H54 (cell line): ENCODE results near the gene KDM5B.

Experiments used
- DNase-seq: peaks from one replicate; pipeline ENCODE4 v3.0.0; 2011; ENCODE audit warnings: low spot score, mixed read lengths; ENCODE audit not compliant: insufficient read length
- FAIRE-seq: peaks from 3 replicates; lab custom pipeline; 2011; peaks lifted over from hg19 to GRCh38; lab: Jason Lieb, UNC
- POLR2A ChIP-seq: IDR thresholded peaks from 2 replicates; pipeline ENCODE4 v1.6.1; 2011; ENCODE audit warnings: low read depth, mild to moderate bottlenecking, low read length

The KDM5B gene

DNA sequence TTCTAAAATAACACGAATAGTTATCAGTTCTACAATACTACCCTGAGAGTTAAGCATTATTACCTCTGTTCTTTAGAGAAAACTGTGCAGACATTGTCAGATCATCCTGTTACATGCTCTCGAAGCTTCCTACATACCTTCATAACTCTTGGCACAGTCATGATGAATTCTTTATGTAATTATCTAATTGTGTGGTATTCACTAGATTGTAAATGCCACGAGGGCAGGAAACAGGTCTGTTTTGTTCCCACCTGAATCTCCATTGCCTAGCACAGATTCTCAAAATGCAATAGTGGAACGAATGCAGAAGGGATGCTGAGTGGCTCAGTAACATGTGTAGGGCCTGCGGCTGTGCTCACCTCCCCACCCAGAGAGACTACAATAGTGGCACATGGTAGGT is 101.4 kb downstream of the KDM5B start:
- FAIRE-seq = no peak
- TF ChIP-seq POLR2A = no peak

DNA sequence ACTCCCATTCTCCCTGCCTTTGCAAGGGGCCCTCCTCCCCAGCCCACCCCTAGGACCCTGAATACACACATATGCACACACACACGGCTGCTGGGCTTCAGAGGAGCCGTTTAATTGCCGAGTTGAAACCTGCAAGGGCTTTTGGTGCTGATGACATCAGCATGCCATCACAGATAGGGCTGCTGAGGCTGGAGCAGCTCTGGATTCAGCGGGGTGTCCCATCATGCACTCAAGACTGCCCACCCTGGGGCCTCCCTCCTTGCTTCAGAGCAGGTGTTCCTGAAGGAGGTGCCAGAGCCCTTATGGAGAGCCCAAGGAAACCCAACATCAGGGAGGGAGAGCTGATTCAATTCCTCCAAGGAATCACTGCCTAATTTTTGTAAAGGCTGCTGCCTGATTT is 103.6 kb downstream of the KDM5B start:
- TF ChIP-seq POLR2A = no peak
- FAIRE-seq (no peak), DNase-seq (no peak)

More for the DNA sequence above, 101.4 kb downstream of the KDM5B start:
- DNase-seq = no peak

GRCh38 chr1:202703191-202703590 is 105.0 kb downstream of the KDM5B start:
- no peak for DNase-seq
- TF ChIP-seq POLR2A = no peak
- no peak for FAIRE-seq

DNA sequence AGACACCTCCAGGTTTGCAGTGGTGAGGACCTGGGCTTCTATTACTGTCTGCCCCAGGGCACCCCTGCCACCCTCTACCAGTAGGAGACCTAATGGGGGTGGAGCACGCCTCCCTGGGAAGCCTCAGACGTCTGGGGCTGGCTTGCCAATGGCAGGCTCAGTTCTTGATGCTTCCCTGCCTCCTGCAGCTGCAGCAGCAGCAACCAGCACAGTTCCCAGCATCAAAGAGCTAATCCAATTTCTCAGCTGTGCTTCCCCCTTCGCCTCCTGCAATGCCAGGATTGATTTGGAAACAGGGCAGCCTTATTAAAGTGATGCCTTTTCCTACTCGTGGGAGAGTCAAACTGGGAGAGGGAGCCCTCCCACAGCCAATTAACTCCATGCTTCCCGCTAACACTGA is 106.1 kb downstream of the KDM5B start:
- no peak for TF ChIP-seq POLR2A
- FAIRE-seq = no peak
- DNase-seq = no peak

- no peak for TF ChIP-seq POLR2A
- FAIRE-seq (no peak), DNase-seq (no peak)
These were observed 107.0 kb downstream of the KDM5B start for GRCh38 chr1:202701200-202701599.

DNA sequence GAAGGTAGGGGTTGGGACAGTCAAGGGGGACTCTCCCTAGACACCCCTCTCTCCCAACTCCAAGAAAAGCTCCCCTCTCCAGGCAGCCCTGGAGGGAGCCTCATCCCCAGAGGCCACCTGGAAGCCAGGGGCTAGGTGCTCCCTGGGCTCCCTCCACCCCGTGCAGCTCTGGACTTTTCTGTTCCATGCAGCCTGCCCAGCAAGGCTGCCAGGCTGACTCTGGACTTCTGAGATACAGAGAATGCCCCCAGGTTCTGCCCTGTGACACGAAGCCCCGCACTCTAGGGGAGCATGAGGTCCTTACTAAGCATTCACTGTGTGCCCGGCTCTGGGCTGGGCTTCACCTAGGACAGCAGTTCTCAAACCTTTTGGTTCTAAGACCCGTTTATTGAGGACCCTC is 108.2 kb downstream of the KDM5B start:
- FAIRE-seq = no peak
- DNase-seq = no peak
- no peak for TF ChIP-seq POLR2A

GRCh38 chr1:202698276-202698675 is 109.9 kb downstream of the KDM5B start:
- no peak for DNase-seq
- FAIRE-seq = no peak
- no peak for TF ChIP-seq POLR2A

- TF ChIP-seq POLR2A = no peak
- no peak for FAIRE-seq
- no peak for DNase-seq
These were observed 111.2 kb downstream of the KDM5B start for GRCh38 chr1:202697038-202697437.

DNA sequence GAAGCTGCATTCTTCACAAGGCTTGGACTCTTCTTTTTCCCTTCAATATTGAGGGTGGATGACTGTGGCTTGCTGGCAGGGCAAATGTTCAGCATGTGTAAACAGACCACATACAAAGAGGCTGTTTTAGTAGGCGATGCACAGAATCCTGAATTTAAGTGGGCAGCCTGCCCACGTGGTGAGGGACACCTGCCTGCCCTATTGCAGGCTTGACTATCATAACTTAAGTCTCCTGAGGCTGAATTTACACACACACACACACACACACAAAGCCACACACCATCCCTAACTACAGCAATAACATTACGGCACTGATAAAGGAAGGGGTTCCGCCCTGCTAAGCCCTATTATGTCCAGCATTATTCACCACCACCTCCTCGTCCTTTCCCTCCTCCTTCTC is 113.9 kb downstream of the KDM5B start:
- no peak for TF ChIP-seq POLR2A
- DNase-seq = no peak
- FAIRE-seq = no peak

DNA sequence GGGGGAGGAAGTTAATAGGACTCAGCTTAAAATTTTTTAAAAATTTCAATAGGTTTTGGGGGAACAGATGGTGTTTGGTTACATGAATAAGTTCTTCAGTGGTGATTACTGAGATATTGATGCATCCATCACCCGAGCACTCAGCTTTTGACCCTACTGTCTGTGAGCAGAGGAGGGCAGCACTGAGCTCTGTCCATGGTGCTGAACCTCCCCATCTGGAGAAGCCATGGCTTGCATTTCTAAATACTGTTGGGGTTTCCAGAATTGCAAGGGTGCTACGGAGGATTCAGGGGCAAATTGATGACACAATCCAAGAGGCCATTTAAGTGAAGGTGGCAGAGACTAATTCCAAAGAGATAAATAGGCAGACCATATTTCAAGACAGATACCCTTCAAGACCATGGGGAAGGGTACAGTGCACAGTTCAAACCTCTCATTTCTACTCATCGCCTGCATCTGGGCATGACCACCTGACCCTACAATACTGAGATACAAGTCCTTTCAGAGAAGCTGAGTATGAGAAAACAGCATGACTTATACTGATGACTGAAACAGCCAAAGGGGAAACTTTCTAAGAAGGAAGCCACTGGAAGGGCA is 115.2 kb downstream of the KDM5B start:
- DNase-seq (peak; percentile 61), FAIRE-seq (no peak)
- TF ChIP-seq POLR2A = no peak

DNA sequence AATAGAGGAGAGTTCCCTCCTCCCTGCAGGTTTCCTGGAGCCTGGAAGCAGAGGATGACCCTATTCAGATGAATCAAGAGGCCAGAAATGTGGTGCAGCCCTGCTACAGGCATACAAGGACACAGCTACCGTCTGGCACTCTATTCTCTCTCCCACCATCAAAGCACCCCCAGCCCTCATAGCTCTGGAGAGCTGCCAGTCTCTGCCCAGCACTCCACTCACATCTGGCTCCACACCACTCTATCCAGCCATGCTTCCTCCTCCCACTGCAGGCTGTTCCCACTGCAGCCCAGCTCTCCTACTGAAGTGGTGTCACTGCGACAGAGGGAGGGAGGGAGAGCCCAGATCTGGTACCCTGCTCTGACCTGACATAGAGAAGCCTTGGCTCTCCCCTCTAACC is 116.4 kb downstream of the KDM5B start:
- FAIRE-seq (no peak), DNase-seq (no peak)
- TF ChIP-seq POLR2A = no peak

- DNase-seq (no peak), FAIRE-seq (no peak)
- no peak for TF ChIP-seq POLR2A
These were observed 118.5 kb downstream of the KDM5B start for GRCh38 chr1:202689493-202690342.

- TF ChIP-seq POLR2A = no peak
- FAIRE-seq = no peak
These were observed 119.1 kb downstream of the KDM5B start for GRCh38 chr1:202689082-202689481.

GRCh38 chr1:202688401-202688800 is 119.8 kb downstream of the KDM5B start:
- TF ChIP-seq POLR2A = no peak
- DNase-seq = no peak
- no peak for FAIRE-seq

More at GRCh38 chr1:202689082-202689481, 119.1 kb downstream of the KDM5B start:
- no peak for DNase-seq

GRCh38 chr1:202687798-202688197 is 120.4 kb downstream of the KDM5B start:
- FAIRE-seq (no peak), DNase-seq (no peak)
- no peak for TF ChIP-seq POLR2A
